Gastroesophageal sphincter (tissue), 4 donors: ENCODE results near the gene MAB21L2. TPM values are rescaled to one million over a fixed set of nuclear protein-coding genes. Genes with fewer than 3 reads are reported as not detected.

Experiments used
- ATAC-seq: fragments of 150-250 bp; one replicate; pipeline ENCODE4 v1.9.1; 2016; ENCODE audit warnings: mild to moderate bottlenecking, moderate library complexity
- H3K27ac ChIP-seq, 4 donors: fragments of 200-600 bp; sonication (generic) in 3 of 4; 1 replicate in 3 of 4; 2 replicates in 1 of 4; pipeline ENCODE4 v1.5.1; 2016 to 2019
- H3K27me3 ChIP-seq: fragments of 200-600 bp; sonication (generic); one replicate; pipeline ENCODE4 v1.5.1; 2019
- H3K36me3 ChIP-seq, 2 donors: fragments of 200-600 bp; sonication (generic); one replicate each; pipeline ENCODE4 v1.5.1; 2019; ENCODE audit warnings: control low read depth in 1 of 2
- H3K4me1 ChIP-seq, 3 donors: fragments of 200-600 bp; sonication (generic); 1 replicate in 2 of 3; 2 replicates in 1 of 3; pipeline ENCODE4 v1.5.1; 2016 to 2019; ENCODE audit warnings: control low read depth in 2 of 3
- H3K4me3 ChIP-seq, 2 donors: fragments of 200-600 bp; sonication (generic); one replicate each; pipeline ENCODE4 v1.5.1; 2019; ENCODE audit warnings: mild to moderate bottlenecking in 1 of 2, moderate library complexity in 1 of 2
- H3K9me3 ChIP-seq, 3 donors: fragments of 200-600 bp; sonication (generic); one replicate each; pipeline ENCODE4 v1.5.1; 2017 to 2019; ENCODE audit warnings: control low read depth in 2 of 3
- CTCF ChIP-seq, 4 experiments: fragments of 200-600 bp in 2 of 4; fragments of 450-650 bp in 2 of 4; sonication (generic) in 1 of 4; IDR thresholded peaks; one replicate each; pipeline ENCODE4 v1.5.1; 2017 to 2019; ENCODE audit warnings: antibody characterized with exemption in 4 of 4, mild to moderate bottlenecking in 2 of 4, moderate library complexity in 2 of 4
- EP300 ChIP-seq: sonication (generic); formaldehyde crosslinking; IDR thresholded peaks from one replicate; pipeline ENCODE4 v1.6.1; 2017; ENCODE audit warnings: antibody characterized with exemption, mild to moderate bottlenecking
- POLR2A ChIP-seq, 2 donors: fragments of 450-650 bp; IDR thresholded peaks; one replicate each; pipeline ENCODE4 v1.6.1; 2017; ENCODE audit warnings: antibody characterized with exemption in 2 of 2, mild to moderate bottlenecking in 2 of 2, moderate library complexity in 1 of 2
- POLR2AphosphoS5 ChIP-seq: sonication (generic); formaldehyde crosslinking; IDR thresholded peaks from one replicate; pipeline ENCODE4 v1.6.1; 2017; ENCODE audit warnings: antibody characterized with exemption
- WGBS, 2 donors: methylation state at CpG; one replicate each; pipeline ENCODE4 v1.1.5; 2018; ENCODE audit warnings: low coverage in 1 of 2; 5-methylcytosine and 5-hydroxymethylcytosine counted together
- total RNA-seq, 4 donors: library from RNA; depleted of rRNA; stranded (reverse); fragments of >200 nt; gene quantifications; one replicate each; pipeline ENCODE4 v1.1.0, GENCODE V29; 2016

The MAB21L2 gene
- total RNA-seq, 4 donors from 2014 or later, result 0.31 to 2.6 (median 0.68) TPM

- H3K9me3 ChIP-seq, result peaks cover 0 to 9% (median 0%) of the 10 kb centered on the region in 3 donors
- no peak overlapping the region for H3K27ac ChIP-seq
- ATAC-seq, result no peak
- TF ChIP-seq POLR2AphosphoS5, result no peak
- TF ChIP-seq CTCF (IDR thresholded peaks at IDR 0.05), result no peak
- no peak for TF ChIP-seq EP300
- no peak for TF ChIP-seq POLR2A (IDR thresholded peaks at IDR 0.05)
- WGBS, 2 donors, result 89 to 95% methylated on average over 7 of the region's 7 CpGs
- peaks cover 0 to 11% (median 0%) of the 10 kb centered on the region in 3 donors for H3K4me1 ChIP-seq
- peaks cover 0 to 7% of the 10 kb centered on the region in 2 donors for H3K36me3 ChIP-seq
- H3K4me3 ChIP-seq, result no peak overlapping the region
- H3K27me3 ChIP-seq, result peaks cover 27% of the 10 kb centered on the region
These were observed 820 bp upstream of the MAB21L2 start for GRCh38 chr4:150581056-150581605.

- H3K4me1 ChIP-seq, result peaks cover 0 to 11% (median 0%) of the 10 kb centered on the region in 3 donors
- peaks cover 27% of the 10 kb centered on the region for H3K27me3 ChIP-seq
- TF ChIP-seq POLR2A (IDR thresholded peaks at IDR 0.05), result no peak
- TF ChIP-seq CTCF (IDR thresholded peaks at IDR 0.05), result no peak
- TF ChIP-seq POLR2AphosphoS5, result no peak
- TF ChIP-seq EP300, result no peak
- H3K9me3 ChIP-seq, result peaks cover 0 to 9% (median 0%) of the 10 kb centered on the region in 3 donors
- no peak overlapping the region for H3K4me3 ChIP-seq
- WGBS, 2 donors, result 83 to 88% methylated on average over 7 of the region's 13 CpGs
- H3K36me3 ChIP-seq, result peaks cover 0 to 7% of the 10 kb centered on the region in 2 donors
- no peak for ATAC-seq
- no peak overlapping the region for H3K27ac ChIP-seq
These were observed 305 bp upstream of the MAB21L2 start for GRCh38 chr4:150581641-150582051.

GRCh38 chr4:150582873-150583286, 929 bp downstream of the MAB21L2 start:
- Histone ChIP-seq H3K4me3 (peak overlapping the region; percentile 6 to 45), H3K27me3 (peaks cover 27% of the 10 kb centered on the region), H3K27ac (peak overlapping the region in 1 of 4 donors; percentile 18), H3K4me1 (peaks cover 0 to 11% (median 0%) of the 10 kb centered on the region in 3 donors), H3K36me3 (peaks cover 0 to 13% of the 10 kb centered on the region in 2 donors), H3K9me3 (peaks cover 0 to 9% (median 0%) of the 10 kb centered on the region in 3 donors)
- 20 to 72% methylated on average over 1 to 18 of the region's 32 CpGs for WGBS, 2 donors
- ATAC-seq, result no peak
- no peak for TF ChIP-seq POLR2A (IDR thresholded peaks at IDR 0.05)
- no peak for TF ChIP-seq CTCF (IDR thresholded peaks at IDR 0.05)
- no peak for TF ChIP-seq EP300
- no peak for TF ChIP-seq POLR2AphosphoS5

- Histone ChIP-seq H3K36me3 (peaks cover 0 to 19% of the 10 kb centered on the region in 2 donors), H3K4me1 (peaks cover 0 to 11% (median 0%) of the 10 kb centered on the region in 3 donors), H3K4me3 (peak overlapping the region; percentile 6 to 45), H3K9me3 (peaks cover 0 to 9% (median 0%) of the 10 kb centered on the region in 3 donors), H3K27me3 (peaks cover 27% of the 10 kb centered on the region), H3K27ac (peak overlapping the region in 1 of 4 donors; percentile 18)
- TF ChIP-seq EP300 (no peak), CTCF (IDR thresholded peaks at IDR 0.05) (no peak), POLR2AphosphoS5 (no peak), POLR2A (IDR thresholded peaks at IDR 0.05) (no peak)
- peak; percentile 29 for ATAC-seq
- WGBS, 2 donors, result 20 to 23% methylated on average over 2 to 9 of the region's 66 CpGs
These were observed 1.5 kb downstream of the MAB21L2 start for GRCh38 chr4:150583287-150584110.
